HEK293T (cell line): ENCODE results near the gene PON3.

ENCODE experiments used
- CTCF ChIA-PET: fragments of 350-600 bp; formaldehyde crosslinking; extraction: SDS; loops from one replicate; lab custom pipeline; 2021; ENCODE audit warnings: antibody characterized with exemption, inconsistent platforms; lab: Yijun Ruan, JAX
- POLR2A ChIA-PET: fragments of 350-600 bp; formaldehyde crosslinking; extraction: SDS; loops from one replicate; lab custom pipeline; 2020; ENCODE audit warnings: antibody characterized with exemption, inconsistent platforms; lab: Yijun Ruan, JAX
- DNase-seq: peaks from one replicate; pipeline ENCODE4 v3.0.0; 2012; ENCODE audit warnings: mixed read lengths; ENCODE audit errors: extremely low spot score
- ARNT ChIP-seq: fragments of 450-650 bp; IDR thresholded peaks from 2 replicates; pipeline ENCODE4 v1.6.1; 2017; ENCODE audit warnings: mild to moderate bottlenecking
- BHLHE40 ChIP-seq: fragments of 450-650 bp; IDR thresholded peaks from 2 replicates; pipeline ENCODE4 v1.6.1; 2016; ENCODE audit warnings: mild to moderate bottlenecking, moderate library complexity, borderline replicate concordance
- CTBP1 ChIP-seq: fragments of 450-650 bp; IDR thresholded peaks from 2 replicates; pipeline ENCODE4 v1.6.1; 2016; ENCODE audit warnings: borderline replicate concordance
- ELF4 ChIP-seq: fragments of 450-650 bp; IDR thresholded peaks from 2 replicates; pipeline ENCODE4 v1.6.1; 2017; ENCODE audit warnings: antibody characterized with exemption
- FOXA1 ChIP-seq: fragments of 450-650 bp; IDR thresholded peaks from 2 replicates; pipeline ENCODE4 v1.6.1; 2016; ENCODE audit warnings: mild to moderate bottlenecking
- FOXK2 ChIP-seq: fragments of 450-650 bp; IDR thresholded peaks from 2 replicates; pipeline ENCODE4 v1.6.1; 2016; ENCODE audit warnings: mild to moderate bottlenecking
- FOXM1 ChIP-seq: fragments of 450-650 bp; IDR thresholded peaks from 2 replicates; pipeline ENCODE4 v1.6.1; 2017; ENCODE audit warnings: mild to moderate bottlenecking, borderline replicate concordance
- HDGF ChIP-seq: fragments of 450-650 bp; IDR thresholded peaks from 2 replicates; pipeline ENCODE4 v1.6.1; 2017; ENCODE audit warnings: antibody characterized with exemption, borderline replicate concordance
- L3MBTL2 ChIP-seq: fragments of 450-650 bp; conservative IDR thresholded peaks from 2 replicates; pipeline ENCODE4 v1.6.1; 2016; ENCODE audit warnings: mild to moderate bottlenecking
- LEF1 ChIP-seq: fragments of 450-650 bp; IDR thresholded peaks from 2 replicates; pipeline ENCODE4 v1.6.1; 2017; ENCODE audit warnings: mild to moderate bottlenecking, borderline replicate concordance
- NFRKB ChIP-seq: fragments of 450-650 bp; IDR thresholded peaks from 2 replicates; pipeline ENCODE4 v1.6.1; 2016; ENCODE audit warnings: mild to moderate bottlenecking, moderate library complexity
- SP1 ChIP-seq: fragments of 450-650 bp; IDR thresholded peaks from 2 replicates; pipeline ENCODE4 v1.6.1; 2017
- SUZ12 ChIP-seq: fragments of 450-650 bp; IDR thresholded peaks from 2 replicates; pipeline ENCODE4 v1.6.1; 2016; ENCODE audit warnings: mild to moderate bottlenecking
- TARDBP ChIP-seq: fragments of 450-650 bp; IDR thresholded peaks from 2 replicates; pipeline ENCODE4 v1.6.1; 2016
- ZNF384 ChIP-seq: fragments of 450-650 bp; IDR thresholded peaks from 2 replicates; pipeline ENCODE4 v1.6.1; 2016
- TF ChIP-seq, protein P1 (sequence below): fragments of 450-650 bp; IDR thresholded peaks from 2 replicates; pipeline ENCODE4 v1.6.1; 2016

Gene PON3

DNA sequence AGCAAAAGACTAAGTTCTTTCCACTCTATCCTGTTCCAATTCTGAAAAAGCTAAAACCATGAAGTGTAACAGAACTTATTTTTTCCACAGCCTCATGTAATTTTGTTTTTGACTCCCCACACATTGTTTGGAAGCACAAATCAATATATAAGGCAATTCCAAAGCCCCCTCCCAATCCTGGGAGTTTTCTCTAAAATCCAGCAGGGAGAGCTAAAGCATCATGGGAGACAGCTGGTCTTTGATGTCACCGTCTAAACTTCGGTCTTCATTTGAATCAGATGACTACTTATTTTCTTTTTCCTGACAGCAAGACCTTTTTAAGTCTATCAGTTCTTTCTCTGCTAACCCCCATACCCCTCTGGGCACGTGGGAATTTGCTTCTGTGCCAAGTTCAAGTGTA lies 38.6 kb downstream of the PON3 start:
- CTCF ChIA-PET: no interaction called here
- DNase-seq: no peak
- POLR2A ChIA-PET: no interaction called here
- TF ChIP-seq L3MBTL2 (no peak), SP1 (no peak), FOXM1 (no peak), ZNF384 (no peak), NFRKB (no peak), ELF4 (no peak), CTBP1 (no peak), BHLHE40 (no peak), HDGF (no peak), FOXA1 (no peak), ARNT (no peak), LEF1 (no peak), FOXK2 (no peak), SUZ12 (no peak)
- TF ChIP-seq, protein P1, sequence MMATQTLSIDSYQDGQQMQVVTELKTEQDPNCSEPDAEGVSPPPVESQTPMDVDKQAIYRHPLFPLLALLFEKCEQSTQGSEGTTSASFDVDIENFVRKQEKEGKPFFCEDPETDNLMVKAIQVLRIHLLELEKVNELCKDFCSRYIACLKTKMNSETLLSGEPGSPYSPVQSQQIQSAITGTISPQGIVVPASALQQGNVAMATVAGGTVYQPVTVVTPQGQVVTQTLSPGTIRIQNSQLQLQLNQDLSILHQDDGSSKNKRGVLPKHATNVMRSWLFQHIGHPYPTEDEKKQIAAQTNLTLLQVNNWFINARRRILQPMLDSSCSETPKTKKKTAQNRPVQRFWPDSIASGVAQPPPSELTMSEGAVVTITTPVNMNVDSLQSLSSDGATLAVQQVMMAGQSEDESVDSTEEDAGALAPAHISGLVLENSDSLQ: no peak

DNA sequence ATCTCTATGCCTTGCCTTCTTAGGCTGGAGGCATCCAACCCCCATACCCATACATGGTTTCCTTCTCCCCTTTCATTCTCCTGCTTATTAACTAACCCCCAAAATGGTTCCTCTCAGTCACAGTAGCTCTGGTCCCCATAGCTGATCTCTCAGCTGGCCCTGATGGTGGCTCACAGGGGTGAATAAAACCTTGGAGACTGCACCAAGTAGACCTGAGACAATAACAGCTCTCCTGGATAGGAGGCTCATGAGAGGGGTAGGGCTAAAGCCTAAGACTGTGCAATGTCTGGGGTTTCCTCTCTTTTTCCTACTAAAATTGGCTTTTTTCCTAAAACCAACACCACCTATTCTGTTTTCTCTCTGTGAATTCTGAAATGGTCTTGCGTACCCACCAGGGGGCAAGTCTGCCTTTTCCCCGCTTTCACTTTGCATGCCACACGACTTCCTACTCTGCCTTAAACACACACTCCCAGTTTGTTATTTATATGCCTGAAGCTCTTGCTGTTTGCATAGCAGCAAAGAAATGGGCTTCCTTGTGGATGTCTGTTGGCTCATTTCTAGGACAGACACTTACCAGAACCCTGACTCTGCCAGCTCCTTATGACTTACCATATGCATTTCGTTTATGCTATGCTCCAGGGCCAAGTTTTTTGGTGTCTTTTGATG lies 53.4 kb downstream of the PON3 start:
- ChIA-PET POLR2A (no interaction called here), CTCF (no interaction called here)
- no peak for TF ChIP-seq TARDBP
- TF ChIP-seq SUZ12: no peak
- TF ChIP-seq HDGF: no peak
- TF ChIP-seq ARNT: no peak
- TF ChIP-seq ELF4: no peak
- TF ChIP-seq, protein P1: no peak
- TF ChIP-seq FOXM1: no peak
- no peak for TF ChIP-seq L3MBTL2
- TF ChIP-seq LEF1: no peak
- TF ChIP-seq FOXA1: no peak
- TF ChIP-seq FOXK2: no peak
- TF ChIP-seq ZNF384: no peak
- no peak for TF ChIP-seq BHLHE40
- TF ChIP-seq SP1: no peak
- DNase-seq: no peak

DNA sequence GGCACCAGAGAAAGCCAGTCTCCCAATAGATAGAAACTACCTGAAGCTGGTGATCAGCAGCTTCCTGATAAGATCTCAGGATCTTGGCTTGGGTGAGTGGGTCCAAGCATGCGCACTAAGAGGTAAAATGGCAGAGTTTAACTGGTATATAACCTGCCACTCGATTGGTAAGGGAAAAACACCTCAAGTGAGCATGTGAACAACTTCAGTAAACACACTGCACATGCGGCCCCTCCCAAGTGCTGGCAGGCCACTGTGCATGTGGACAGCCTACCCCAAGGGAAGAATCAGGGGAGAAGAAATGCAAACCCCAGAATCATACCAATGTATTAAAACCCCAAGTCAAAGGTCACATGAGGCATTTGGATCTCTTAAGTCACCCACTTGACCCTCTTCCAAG lies 54.1 kb downstream of the PON3 start:
- TF ChIP-seq FOXA1: no peak
- TF ChIP-seq NFRKB: no peak
- TF ChIP-seq BHLHE40: no peak
- no peak for TF ChIP-seq FOXM1
- TF ChIP-seq SP1: no peak
- TF ChIP-seq SUZ12: no peak
- TF ChIP-seq L3MBTL2: no peak
- TF ChIP-seq ELF4: no peak
- TF ChIP-seq, protein P1: no peak
- TF ChIP-seq ZNF384: no peak
- no peak for TF ChIP-seq HDGF
- TF ChIP-seq TARDBP: no peak
- no peak for TF ChIP-seq ARNT
- TF ChIP-seq LEF1: no peak
- no peak for TF ChIP-seq FOXK2
- no peak for TF ChIP-seq CTBP1
- POLR2A ChIA-PET: no interaction called here
- DNase-seq: no peak
- CTCF ChIA-PET: no interaction called here

DNA sequence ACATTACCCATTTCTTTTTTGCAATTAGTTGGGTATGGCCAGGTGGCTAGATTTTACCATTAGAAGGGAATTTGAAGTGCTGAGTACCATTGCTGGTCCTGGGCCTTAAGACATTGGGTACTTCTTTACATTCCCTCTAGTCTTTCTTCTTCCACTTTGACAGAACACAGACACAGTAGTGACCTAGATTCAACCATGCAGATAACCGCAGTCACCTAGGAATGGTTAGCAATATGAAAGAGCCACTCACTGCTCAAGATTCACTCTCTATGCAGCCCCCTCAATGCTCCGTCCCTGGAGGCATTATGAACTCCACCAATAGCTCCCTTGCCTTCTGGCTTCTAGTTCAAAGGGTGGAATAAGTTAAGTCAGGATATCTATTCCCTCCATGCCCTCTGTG lies 55.7 kb downstream of the PON3 start:
- ChIA-PET CTCF (no interaction called here), POLR2A (no interaction called here)
- DNase-seq: no peak
- no peak for TF ChIP-seq LEF1
- TF ChIP-seq FOXK2: no peak
- no peak for TF ChIP-seq BHLHE40
- TF ChIP-seq ZNF384: no peak
- TF ChIP-seq FOXA1: no peak
- no peak for TF ChIP-seq SP1

DNA sequence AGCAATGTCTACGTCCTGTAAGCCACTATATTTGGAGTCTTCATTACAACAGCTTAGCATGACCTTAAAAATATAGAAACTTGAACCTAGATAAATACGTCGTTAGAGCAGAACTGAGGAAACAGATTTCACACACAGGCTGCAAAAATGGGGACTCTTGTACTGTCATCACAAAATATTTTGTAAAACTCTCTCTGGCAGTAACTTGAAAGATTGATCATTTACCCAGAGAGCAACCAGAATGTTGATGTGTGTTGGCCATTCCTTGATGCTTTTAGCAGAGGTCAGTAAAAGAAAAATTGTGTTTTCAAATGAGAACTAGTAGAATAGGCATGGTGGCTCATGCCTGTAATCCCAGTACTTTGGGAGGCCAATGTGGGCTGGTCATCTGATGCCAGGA lies 57.3 kb downstream of the PON3 start:
- CTCF ChIA-PET: no interaction called here
- no peak for TF ChIP-seq FOXM1
- TF ChIP-seq ZNF384: no peak
- no peak for TF ChIP-seq L3MBTL2
- TF ChIP-seq BHLHE40: no peak
- no peak for TF ChIP-seq LEF1
- no peak for TF ChIP-seq FOXA1
- TF ChIP-seq TARDBP: no peak
- no peak for TF ChIP-seq SP1
- TF ChIP-seq, protein P1: no peak
- no peak for TF ChIP-seq ARNT
- no peak for TF ChIP-seq NFRKB
- TF ChIP-seq SUZ12: no peak
- POLR2A ChIA-PET: no interaction called here
- DNase-seq: no peak
